Measurements from ENCODE around the gene SEMA3D.

The SEMA3D gene

GRCh38 chr7:85070967-85071628 lies 115.8 kb downstream of the SEMA3D start:
- Mint-ChIP-seq H3K27me3 (ENCODE audit: low read depth) (no peaks in the 10 kb centered on the region), H3K4me1 (ENCODE audit: low read depth) (no peaks in the 10 kb centered on the region), H3K27ac (no peak overlapping the region), H3K4me3 (no peak overlapping the region), H3K9me3 (no peaks in the 10 kb centered on the region), H3K36me3 (ENCODE audit: low read depth) (no peaks in the 10 kb centered on the region)
- no peak for DNase-seq (ENCODE audit: low spot score)

GRCh38 chr7:85068799-85069198 lies 118.1 kb downstream of the SEMA3D start:
- Mint-ChIP-seq H3K36me3 (ENCODE audit: low read depth) (no peaks in the 10 kb centered on the region), H3K9me3 (no peaks in the 10 kb centered on the region), H3K27me3 (ENCODE audit: low read depth) (no peaks in the 10 kb centered on the region), H3K27ac (no peak overlapping the region), H3K4me3 (no peak overlapping the region), H3K4me1 (ENCODE audit: low read depth) (no peaks in the 10 kb centered on the region)
- no peak for DNase-seq (ENCODE audit: low spot score)

GRCh38 chr7:85067371-85067770 lies 119.5 kb downstream of the SEMA3D start:
- no peak overlapping the region for H3K27ac Mint-ChIP-seq
- DNase-seq (ENCODE audit: low spot score) = no peak

GRCh38 chr7:85065888-85066485 lies 120.9 kb downstream of the SEMA3D start:
- H3K4me1 Mint-ChIP-seq (ENCODE audit: low read depth) = no peaks in the 10 kb centered on the region
- no peaks in the 10 kb centered on the region for H3K27me3 Mint-ChIP-seq (ENCODE audit: low read depth)
- no peak for DNase-seq (ENCODE audit: low spot score)
- H3K9me3 Mint-ChIP-seq = no peaks in the 10 kb centered on the region
- no peak overlapping the region for H3K27ac Mint-ChIP-seq
- H3K36me3 Mint-ChIP-seq (ENCODE audit: low read depth) = no peaks in the 10 kb centered on the region
- no peak overlapping the region for H3K4me3 Mint-ChIP-seq

More at GRCh38 chr7:85067371-85067770, 119.5 kb downstream of the SEMA3D start:
- H3K4me3 Mint-ChIP-seq = no peak overlapping the region
- no peaks in the 10 kb centered on the region for H3K36me3 Mint-ChIP-seq (ENCODE audit: low read depth)
- H3K4me1 Mint-ChIP-seq (ENCODE audit: low read depth) = no peaks in the 10 kb centered on the region
- H3K27me3 Mint-ChIP-seq (ENCODE audit: low read depth) = no peaks in the 10 kb centered on the region
- no peaks in the 10 kb centered on the region for H3K9me3 Mint-ChIP-seq

GRCh38 chr7:85065306-85065705 lies 121.5 kb downstream of the SEMA3D start:
- no peaks in the 10 kb centered on the region for H3K4me1 Mint-ChIP-seq (ENCODE audit: low read depth)
- DNase-seq (ENCODE audit: low spot score) = no peak
- no peak overlapping the region for H3K4me3 Mint-ChIP-seq
- H3K9me3 Mint-ChIP-seq = no peaks in the 10 kb centered on the region
- no peaks in the 10 kb centered on the region for H3K27me3 Mint-ChIP-seq (ENCODE audit: low read depth)
- no peaks in the 10 kb centered on the region for H3K36me3 Mint-ChIP-seq (ENCODE audit: low read depth)
- no peak overlapping the region for H3K27ac Mint-ChIP-seq

- DNase-seq (ENCODE audit: low spot score) = no peak
- Mint-ChIP-seq H3K36me3 (ENCODE audit: low read depth) (no peaks in the 10 kb centered on the region), H3K4me1 (ENCODE audit: low read depth) (no peaks in the 10 kb centered on the region), H3K4me3 (no peak overlapping the region), H3K9me3 (no peaks in the 10 kb centered on the region), H3K27me3 (ENCODE audit: low read depth) (no peaks in the 10 kb centered on the region), H3K27ac (no peak overlapping the region)
These were observed 124.2 kb downstream of the SEMA3D start for GRCh38 chr7:85062651-85063050.

- Mint-ChIP-seq H3K27ac (no peak overlapping the region), H3K36me3 (ENCODE audit: low read depth) (no peaks in the 10 kb centered on the region), H3K4me3 (no peak overlapping the region), H3K9me3 (no peaks in the 10 kb centered on the region), H3K4me1 (ENCODE audit: low read depth) (no peaks in the 10 kb centered on the region), H3K27me3 (ENCODE audit: low read depth) (no peaks in the 10 kb centered on the region)
- no peak for DNase-seq (ENCODE audit: low spot score)
These were observed 125.4 kb downstream of the SEMA3D start for GRCh38 chr7:85061456-85061855.

GRCh38 chr7:85060696-85061095 lies 126.2 kb downstream of the SEMA3D start:
- Mint-ChIP-seq H3K27ac (no peak overlapping the region), H3K9me3 (no peaks in the 10 kb centered on the region), H3K4me1 (ENCODE audit: low read depth) (no peaks in the 10 kb centered on the region), H3K36me3 (ENCODE audit: low read depth) (no peaks in the 10 kb centered on the region), H3K4me3 (no peak overlapping the region), H3K27me3 (ENCODE audit: low read depth) (no peaks in the 10 kb centered on the region)
- no peak for DNase-seq (ENCODE audit: low spot score)

- no peak for DNase-seq (ENCODE audit: low spot score)
- no peaks in the 10 kb centered on the region for H3K27me3 Mint-ChIP-seq (ENCODE audit: low read depth)
- H3K36me3 Mint-ChIP-seq (ENCODE audit: low read depth) = no peaks in the 10 kb centered on the region
- no peak overlapping the region for H3K4me3 Mint-ChIP-seq
- no peaks in the 10 kb centered on the region for H3K4me1 Mint-ChIP-seq (ENCODE audit: low read depth)
- no peaks in the 10 kb centered on the region for H3K9me3 Mint-ChIP-seq
- no peak overlapping the region for H3K27ac Mint-ChIP-seq
These were observed 130.9 kb downstream of the SEMA3D start for GRCh38 chr7:85055906-85056305.

- H3K4me1 Mint-ChIP-seq (ENCODE audit: low read depth) = no peaks in the 10 kb centered on the region
- no peak overlapping the region for H3K27ac Mint-ChIP-seq
- H3K27me3 Mint-ChIP-seq (ENCODE audit: low read depth) = no peaks in the 10 kb centered on the region
- no peak overlapping the region for H3K4me3 Mint-ChIP-seq
- no peaks in the 10 kb centered on the region for H3K9me3 Mint-ChIP-seq
- DNase-seq (ENCODE audit: low spot score) = no peak
- H3K36me3 Mint-ChIP-seq (ENCODE audit: low read depth) = no peaks in the 10 kb centered on the region
These were observed 131.7 kb downstream of the SEMA3D start for GRCh38 chr7:85055196-85055595.

- H3K36me3 Mint-ChIP-seq (ENCODE audit: low read depth) = no peaks in the 10 kb centered on the region
- H3K27me3 Mint-ChIP-seq (ENCODE audit: low read depth) = no peaks in the 10 kb centered on the region
- no peaks in the 10 kb centered on the region for H3K9me3 Mint-ChIP-seq
- no peaks in the 10 kb centered on the region for H3K4me1 Mint-ChIP-seq (ENCODE audit: low read depth)
- H3K27ac Mint-ChIP-seq = no peak overlapping the region
- H3K4me3 Mint-ChIP-seq = no peak overlapping the region
- no peak for DNase-seq (ENCODE audit: low spot score)
These were observed 132.6 kb downstream of the SEMA3D start for GRCh38 chr7:85054306-85054705.

- Mint-ChIP-seq H3K27ac (no peak overlapping the region), H3K27me3 (ENCODE audit: low read depth) (no peaks in the 10 kb centered on the region)
These were observed 134.0 kb downstream of the SEMA3D start for GRCh38 chr7:85052894-85053293.

GRCh38 chr7:85052056-85052737 lies 134.7 kb downstream of the SEMA3D start:
- no peak for DNase-seq (ENCODE audit: low spot score)
- H3K4me1 Mint-ChIP-seq (ENCODE audit: low read depth) = no peaks in the 10 kb centered on the region
- H3K36me3 Mint-ChIP-seq (ENCODE audit: low read depth) = no peaks in the 10 kb centered on the region
- H3K4me3 Mint-ChIP-seq = no peak overlapping the region
- H3K27me3 Mint-ChIP-seq (ENCODE audit: low read depth) = no peaks in the 10 kb centered on the region
- H3K9me3 Mint-ChIP-seq = no peaks in the 10 kb centered on the region
- H3K27ac Mint-ChIP-seq = no peak overlapping the region

More at GRCh38 chr7:85052894-85053293, 134.0 kb downstream of the SEMA3D start:
- Mint-ChIP-seq H3K9me3 (no peaks in the 10 kb centered on the region), H3K4me1 (ENCODE audit: low read depth) (no peaks in the 10 kb centered on the region), H3K4me3 (no peak overlapping the region), H3K36me3 (ENCODE audit: low read depth) (no peaks in the 10 kb centered on the region)
- DNase-seq (ENCODE audit: low spot score) = no peak

- H3K9me3 Mint-ChIP-seq = no peaks in the 10 kb centered on the region
- no peaks in the 10 kb centered on the region for H3K4me1 Mint-ChIP-seq (ENCODE audit: low read depth)
- DNase-seq (ENCODE audit: low spot score) = no peak
- no peak overlapping the region for H3K27ac Mint-ChIP-seq
- H3K36me3 Mint-ChIP-seq (ENCODE audit: low read depth) = no peaks in the 10 kb centered on the region
- H3K4me3 Mint-ChIP-seq = no peak overlapping the region
- H3K27me3 Mint-ChIP-seq (ENCODE audit: low read depth) = no peaks in the 10 kb centered on the region
These were observed 140.3 kb downstream of the SEMA3D start for GRCh38 chr7:85046534-85046933.

All from T-helper 2 cell treated with Interferon-gamma antibody and Interleukin-4, amounts not matched to agents 5 μg/mL and 100 μg/mL, for 36 hours (primary cell).